Ovary (tissue), 9 donors: ENCODE measurements around the gene IL4I1. TPM values are rescaled to one million over a fixed set of nuclear protein-coding genes. Genes with fewer than 3 reads are reported as not detected.

ENCODE experiments used
- DNase-seq, 5 donors: peaks; one replicate each; pipeline ENCODE4 v3.0.0-alpha.2; 2019 to 2020
- H3K27ac ChIP-seq, 2 donors: fragments of 200-600 bp; one replicate each; pipeline versions ENCODE4 v1.5.1 to v1.8.0; 2019 to 2022
- H3K27me3 ChIP-seq: fragments of 200-600 bp; one replicate; pipeline ENCODE4 v1.8.0; 2022
- H3K36me3 ChIP-seq: fragments of 200-600 bp; sonication (generic); one replicate; pipeline ENCODE4 v1.5.1; 2019
- H3K4me1 ChIP-seq: one replicate; pipeline ENCODE4 v1.8.1; 2013; ENCODE audit warnings: mild to moderate bottlenecking, moderate library complexity; ENCODE audit not compliant: insufficient read depth
- H3K4me3 ChIP-seq: fragments of 200-600 bp; sonication (generic); one replicate; pipeline ENCODE4 v1.5.1; 2017
- H3K9me3 ChIP-seq, 2 donors: fragments of 200-600 bp in 1 of 2; sonication (generic) in 1 of 2; one replicate each; pipeline versions ENCODE4 v1.5.1 to v1.8.1; 2013 to 2019; ENCODE audit warnings: mild to moderate bottlenecking in 1 of 2, moderate library complexity in 1 of 2
- CTCF ChIP-seq, 3 donors: fragments of 450-650 bp in 2 of 3; fragments of 200-600 bp in 1 of 3; IDR thresholded peaks; one replicate each; pipeline versions ENCODE4 v1.5.1 to v1.8.0; 2016 to 2022; ENCODE audit warnings: antibody characterized with exemption in 3 of 3, mild to moderate bottlenecking in 1 of 3
- EP300 ChIP-seq: sonication (generic); formaldehyde crosslinking; IDR thresholded peaks from one replicate; pipeline ENCODE4 v1.6.1; 2017; ENCODE audit warnings: antibody characterized with exemption
- POLR2A ChIP-seq: fragments of 450-650 bp; IDR thresholded peaks from one replicate; pipeline ENCODE4 v1.6.1; 2017; ENCODE audit warnings: antibody characterized with exemption, mild to moderate bottlenecking, moderate library complexity
- WGBS, 3 donors: extraction: QIAGEN DNeasy Blood & Tissue Kit in 1 of 3; methylation state at CpG; one replicate each; pipeline versions ENCODE4 v1.1.5 to v1.1.7; 2013 to 2017; 5-methylcytosine and 5-hydroxymethylcytosine counted together
- intact Hi-C, 4 donors: fragments of 100-400 bp; cut with DNase I; formaldehyde crosslinking; loops; one replicate each; pipeline versions ENCODE4 v1.11.0 to v1.15.1; 2022 to 2023
- polyA plus RNA-seq, 2 donors: library from polyadenylated mRNA; stranded (reverse); fragments of 200-250 nt in 1 of 2; fragments of 350-450 nt in 1 of 2; fragmentation: Illumina TruSeq in 1 of 2; extraction: RNeasy Lipid Tissue Mini Kit (QIAGEN cat#74804) in 1 of 2; gene quantifications; one replicate each; pipeline ENCODE4 v1.2.3, GENCODE V29; 2013 to 2014
- total RNA-seq, 7 donors: library from RNA; depleted of rRNA in 2 of 7; stranded (reverse); fragments of >200 nt in 2 of 7; fragmentation: NEBNext Ultra II Directional in 3 of 7; extraction: Animal tissue kit (Norgen Biotek cat#: 25700) in 3 of 7; gene quantifications; one replicate each; pipeline versions ENCODE4 v1.1.0 to v1.2.4, GENCODE V29; 2016 to 2023
- donor health status: DM: no; HTN: no; CAD: no; lungs with moderate emphysema.
- donor health status: DM: no; HTN: no; CAD: no.
- donor health status: Bipolar disorder and iron deficiency.
- donor health status: DM: yes; HTN: yes; CAD: no.
- donor health status: DM: no; HTN: no; CAD: no.
- donor health status: DM: yes; HTN: yes; CAD: no.

Gene IL4I1
- total and polyA plus RNA-seq, 9 donors = 0.24 to 4.3 (median 1.0) TPM; not detected in 1

DNA sequence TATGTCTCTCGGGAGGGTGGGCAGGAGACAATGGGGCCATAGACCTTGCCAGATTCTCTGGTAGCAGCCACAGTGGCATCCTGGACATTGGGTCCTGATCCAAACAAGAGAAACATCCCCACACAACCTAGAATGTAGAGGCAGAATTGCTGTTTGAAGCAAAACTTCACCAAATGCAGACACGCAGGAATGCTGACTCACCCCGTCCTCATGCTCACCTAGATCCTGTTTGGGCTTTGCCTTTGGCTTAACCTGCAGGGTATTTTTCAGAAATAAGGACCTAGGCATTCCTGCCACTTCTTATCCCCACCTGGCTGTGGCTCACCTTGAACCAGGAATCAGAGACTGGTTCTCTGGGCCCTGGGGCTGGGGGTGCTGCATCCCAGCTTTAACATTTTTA lies 11.9 kb downstream of the IL4I1 start:
- WGBS, 3 donors = 91 to 96% (median 93%) methylated on average over 3 of the region's 3 CpGs
- intact Hi-C loops = loop anchor here in 1 of 4 donors (5.0 kb wide), 1 partner anchor 137 kb away; no protein-coding TSS in a partner anchor
- Histone ChIP-seq H3K9me3 (no peaks in the 10 kb centered on the region), H3K4me1 (no peaks in the 10 kb centered on the region), H3K27ac (no peak overlapping the region), H3K4me3 (no peak overlapping the region), H3K27me3 (no peaks in the 10 kb centered on the region), H3K36me3 (no peaks in the 10 kb centered on the region)
- no peak for TF ChIP-seq CTCF (IDR thresholded peaks at IDR 0.05)
- no peak for TF ChIP-seq POLR2A
- no peak for TF ChIP-seq EP300
- DNase-seq = no peak

DNA sequence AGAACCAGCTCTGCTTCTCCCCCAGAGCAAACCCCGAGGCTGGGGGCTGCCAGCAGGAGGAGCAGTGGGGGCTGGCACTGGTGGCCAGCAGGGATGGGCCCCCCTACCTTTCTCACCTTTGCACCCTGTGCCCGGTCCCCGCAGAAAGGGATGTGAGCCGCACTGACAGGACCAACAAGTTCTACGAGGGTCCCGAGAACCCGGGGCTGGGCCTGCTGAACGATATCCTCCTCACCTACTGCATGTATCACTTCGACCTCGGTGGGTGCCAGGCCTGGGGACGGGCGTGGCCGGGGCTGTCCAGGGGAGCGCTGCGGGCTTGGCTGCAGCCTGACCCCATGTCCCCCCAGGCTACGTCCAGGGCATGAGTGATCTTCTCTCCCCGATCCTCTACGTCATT lies 12.6 kb downstream of the IL4I1 start:
- H3K4me1 ChIP-seq = no peaks in the 10 kb centered on the region
- DNase-seq = peak in 1 of 5 donors; percentile 39
- no peaks in the 10 kb centered on the region for H3K27me3 ChIP-seq
- no peak overlapping the region for H3K4me3 ChIP-seq
- intact Hi-C loops = loop anchor here in 1 of 4 donors (5.0 kb wide), 1 partner anchor 137 kb away; no protein-coding TSS in a partner anchor
- TF ChIP-seq CTCF (IDR thresholded peaks at IDR 0.05) (no peak), EP300 (no peak), POLR2A (no peak)
- no peaks in the 10 kb centered on the region for H3K36me3 ChIP-seq
- 93% methylated on average over 16 to 18 of the region's 18 CpGs for WGBS, 3 donors
- no peaks in the 10 kb centered on the region for H3K9me3 ChIP-seq
- H3K27ac ChIP-seq = no peak overlapping the region

DNA sequence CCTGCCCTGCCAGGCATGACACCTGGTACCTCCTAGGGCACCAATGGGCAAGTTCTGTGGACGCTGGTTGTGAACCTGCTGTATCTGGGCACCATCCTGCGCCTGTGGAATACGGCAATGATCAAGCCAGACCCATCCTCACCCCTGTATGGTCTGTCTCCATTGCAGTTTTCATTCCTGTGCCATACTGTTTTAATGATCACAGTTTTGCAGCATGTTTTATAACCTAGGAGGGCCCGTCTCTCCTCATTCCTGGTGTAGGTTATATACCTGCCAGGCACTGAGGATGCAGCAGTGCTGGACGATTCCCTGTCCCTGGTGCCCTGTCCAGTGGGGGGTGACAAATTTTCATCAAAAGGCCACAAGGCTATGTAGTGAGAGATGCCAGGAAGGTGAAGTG lies 13.6 kb downstream of the IL4I1 start:
- Histone ChIP-seq H3K4me1 (no peaks in the 10 kb centered on the region), H3K36me3 (no peaks in the 10 kb centered on the region), H3K9me3 (no peaks in the 10 kb centered on the region), H3K27ac (no peak overlapping the region), H3K4me3 (no peak overlapping the region), H3K27me3 (no peaks in the 10 kb centered on the region)
- no peak for TF ChIP-seq EP300
- no peak for TF ChIP-seq POLR2A
- no peak for TF ChIP-seq CTCF (IDR thresholded peaks at IDR 0.05)
- no peak for DNase-seq
- intact Hi-C loops = loop anchor here in 1 of 4 donors (5.0 kb wide), 1 partner anchor 136 kb away; no protein-coding TSS in a partner anchor
- 94 to 98% (median 96%) methylated on average over 5 of the region's 5 CpGs for WGBS, 3 donors

DNA sequence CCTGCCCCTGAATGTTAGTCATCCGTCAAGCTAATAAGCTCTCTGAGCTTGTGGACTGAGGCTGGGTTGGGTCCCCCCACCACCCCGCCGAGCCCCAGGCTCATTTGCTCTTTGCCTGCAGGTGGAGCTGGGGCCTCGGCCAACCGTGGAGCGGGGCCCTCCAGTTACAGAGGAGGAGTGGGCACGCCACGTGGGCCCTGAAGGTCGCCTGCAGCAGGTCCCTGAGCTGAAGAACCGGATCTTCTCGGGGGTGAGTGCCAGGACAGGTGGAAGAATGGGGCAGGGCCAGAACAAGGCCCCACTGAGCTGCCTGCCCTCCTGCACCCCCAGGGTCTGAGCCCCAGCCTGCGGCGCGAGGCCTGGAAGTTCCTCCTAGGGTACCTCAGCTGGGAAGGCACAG lies 14.0 kb downstream of the IL4I1 start:
- 93 to 96% (median 94%) methylated on average over 12 to 14 of the region's 14 CpGs for WGBS, 3 donors
- H3K36me3 ChIP-seq = no peaks in the 10 kb centered on the region
- no peak overlapping the region for H3K27ac ChIP-seq
- no peak for TF ChIP-seq CTCF (IDR thresholded peaks at IDR 0.05)
- TF ChIP-seq POLR2A = no peak
- no peak for TF ChIP-seq EP300
- H3K4me1 ChIP-seq = no peaks in the 10 kb centered on the region
- H3K9me3 ChIP-seq = no peaks in the 10 kb centered on the region
- no peak overlapping the region for H3K4me3 ChIP-seq
- H3K27me3 ChIP-seq = no peaks in the 10 kb centered on the region
- intact Hi-C loops = loop anchor here in 1 of 4 donors (5.0 kb wide), 1 partner anchor 135 kb away; no protein-coding TSS in a partner anchor
- no peak for DNase-seq
